GM21381 (cell line): ENCODE data around the gene DOCK7.

Experiments
- ATAC-seq: cut with Tn5 transposase; IDR thresholded peaks from one replicate; pipeline ENCODE4 v1.9.1; 2021; ENCODE audit warnings: mild to moderate bottlenecking, moderate library complexity; ENCODE audit not compliant: unreplicated experiment

DOCK7 gene

GRCh38 chr1:62420214-62420613 lies 268.0 kb downstream of the DOCK7 start:
- ATAC-seq = no peak

- no peak for ATAC-seq
These were observed 270.7 kb downstream of the DOCK7 start for GRCh38 chr1:62417351-62417999.

- ATAC-seq = no peak
These were observed 272.5 kb downstream of the DOCK7 start for GRCh38 chr1:62415687-62416086.

- no peak for ATAC-seq
These were observed 280.7 kb downstream of the DOCK7 start for GRCh38 chr1:62407398-62408009.

GRCh38 chr1:62406576-62406975 lies 281.6 kb downstream of the DOCK7 start:
- ATAC-seq = no peak

- no peak for ATAC-seq
These were observed 282.9 kb downstream of the DOCK7 start for GRCh38 chr1:62405247-62405646.
